8988T (cell line): ENCODE data around the gene TMEM59.
"Not testable (repeated sequence)": the region's sequence is repeated elsewhere in the genome, so short reads cannot be mapped to it uniquely, and the experiment has no call there.

ENCODE experiments used
- DNase-seq: peaks from one replicate; pipeline ENCODE4 v3.0.0; 2011

TMEM59 gene

DNA sequence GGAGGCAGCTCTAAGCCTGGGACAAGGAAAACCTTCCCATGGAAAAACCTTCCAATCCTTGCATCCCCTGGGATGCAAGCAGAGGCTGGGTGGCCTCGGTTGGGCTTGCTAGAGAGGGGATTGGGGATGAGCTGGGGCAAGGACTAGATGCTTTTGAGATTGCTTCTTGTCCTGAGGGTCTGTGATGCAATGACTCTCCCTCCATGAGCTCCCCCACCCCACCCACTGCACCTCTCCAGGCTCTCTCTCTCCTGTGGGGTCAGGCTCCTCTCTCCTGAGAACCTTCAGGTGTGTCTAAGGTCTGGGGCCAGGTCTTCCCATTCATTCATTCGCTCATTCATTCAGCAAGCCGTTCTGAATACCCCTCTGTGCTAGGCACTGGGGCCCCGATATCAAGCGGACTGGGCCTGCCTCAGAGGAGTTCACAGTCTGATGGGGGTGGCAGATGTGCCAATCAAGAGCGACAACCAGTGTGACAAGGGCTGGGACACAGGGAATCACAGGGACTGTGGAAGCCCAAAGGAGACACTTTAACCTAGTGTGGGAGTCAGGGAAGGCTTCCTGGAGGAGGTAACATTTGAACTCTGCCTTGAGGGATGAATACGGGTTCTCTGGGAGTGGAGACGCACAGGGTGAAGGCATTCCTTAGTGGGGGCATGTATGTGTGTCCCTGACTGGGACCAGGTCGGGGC lies 41.5 kb downstream of the TMEM59 start:
- DNase-seq = no peak

DNA sequence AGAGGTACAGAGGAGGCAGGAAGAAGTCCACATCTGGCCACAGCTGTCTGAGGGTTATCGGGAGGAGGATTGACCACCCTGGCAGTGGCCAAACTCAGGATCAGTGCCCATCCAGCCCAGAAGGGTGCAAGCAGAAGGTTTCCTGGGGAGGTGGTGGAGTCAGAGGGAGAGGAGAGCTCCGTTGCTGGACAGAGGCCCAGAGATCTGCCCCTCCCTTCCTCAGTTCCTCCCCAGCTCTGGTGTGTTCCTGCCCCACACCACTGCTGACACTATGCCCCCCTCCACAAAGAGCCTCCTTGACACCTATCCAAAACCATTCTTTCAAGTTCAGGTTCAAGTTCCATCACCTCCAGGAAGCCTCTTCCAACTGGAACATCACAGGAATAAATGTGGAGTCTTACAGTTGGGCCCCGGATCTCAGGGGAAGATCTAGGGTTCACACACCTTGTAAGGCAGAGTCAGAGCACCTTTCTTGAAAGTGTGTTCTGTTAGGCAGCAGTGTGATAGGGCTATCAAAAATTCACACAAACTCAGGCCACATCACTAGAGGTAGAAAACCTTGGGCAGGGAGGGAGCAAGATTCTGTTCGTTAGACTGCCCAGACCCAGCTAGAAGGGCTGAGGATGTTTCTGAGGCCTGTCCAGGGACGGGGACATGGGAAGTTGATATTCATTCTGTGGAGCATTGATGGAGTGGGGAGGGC lies 42.4 kb downstream of the TMEM59 start:
- DNase-seq = no peak

DNA sequence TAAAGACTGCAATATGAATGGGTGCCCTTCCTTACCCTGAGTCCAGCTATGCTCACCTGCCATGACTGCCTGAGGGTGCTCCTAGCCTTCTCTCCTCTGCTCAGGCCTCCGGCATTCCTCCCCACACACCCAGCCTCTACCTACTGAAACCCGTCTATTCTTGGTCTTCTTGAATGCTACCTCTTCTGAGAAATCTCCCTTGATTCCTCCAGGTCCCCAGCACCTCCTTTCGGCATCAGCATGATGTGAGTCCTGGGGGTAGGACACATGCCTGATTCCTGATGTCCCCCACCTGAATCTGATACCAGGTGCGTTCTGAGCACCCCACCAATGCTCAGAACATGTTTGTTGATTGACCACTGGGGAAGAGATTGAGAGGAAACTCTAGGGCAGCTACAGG lies 43.6 kb downstream of the TMEM59 start:
- DNase-seq = no peak

DNA sequence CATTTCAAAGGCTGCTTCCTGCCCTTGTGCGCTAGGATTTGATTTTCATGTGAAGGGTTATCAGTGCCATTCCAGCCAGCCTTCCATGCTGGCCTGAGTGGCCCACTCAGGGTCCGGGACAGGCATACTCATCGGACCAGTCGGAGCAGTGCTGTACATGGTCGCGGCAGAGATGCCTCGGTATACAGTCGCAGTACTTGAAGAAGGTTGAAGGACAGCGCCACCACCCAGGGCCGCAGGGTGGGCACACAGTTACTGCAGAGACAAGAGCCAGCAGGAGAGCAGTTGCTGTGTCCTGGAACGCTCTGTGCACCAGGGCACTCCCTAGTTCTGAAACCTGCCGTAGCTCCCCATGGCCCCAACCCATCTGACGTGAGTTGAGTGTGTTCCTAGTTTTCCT lies 44.1 kb downstream of the TMEM59 start:
- no peak for DNase-seq

DNA sequence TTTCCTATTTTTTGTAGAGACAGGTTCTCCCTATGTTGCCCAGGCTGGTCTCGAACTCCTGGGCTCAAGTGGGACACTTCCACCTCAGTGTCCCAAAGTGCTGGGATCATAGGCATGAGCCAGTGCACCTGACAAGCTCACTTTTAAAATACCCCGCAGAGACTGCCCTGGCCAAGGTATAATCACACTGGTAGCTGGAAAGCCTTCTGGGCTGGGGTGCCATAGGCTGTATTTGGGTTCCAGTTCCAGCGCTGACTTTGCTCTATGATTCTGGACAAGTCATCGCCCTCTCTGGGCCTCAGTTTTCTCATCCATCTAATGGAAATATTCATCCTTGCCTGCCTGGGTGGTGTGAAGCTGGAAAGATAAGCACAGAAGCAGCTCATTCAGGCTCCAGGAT lies 45.4 kb downstream of the TMEM59 start:
- no peak for DNase-seq

DNA sequence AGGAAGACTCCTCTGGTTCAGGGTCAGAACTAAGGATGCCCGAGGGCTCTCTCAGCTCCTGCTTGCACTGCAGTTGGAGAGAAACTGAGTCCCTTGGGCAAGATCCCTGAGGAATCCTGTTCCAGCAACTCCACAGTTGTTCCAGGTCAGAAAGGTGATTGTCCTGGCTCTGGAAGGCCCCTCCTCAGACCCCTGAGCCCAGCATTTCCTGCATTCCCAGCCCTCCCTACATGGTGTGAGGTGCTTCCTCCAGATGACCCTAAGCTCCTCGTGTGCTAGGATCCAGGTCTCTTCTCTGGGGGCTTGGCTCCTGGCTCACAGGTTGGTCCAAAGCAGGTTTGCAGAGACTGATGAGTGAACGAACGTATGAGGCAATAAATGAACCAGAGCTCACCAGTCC lies 46.5 kb downstream of the TMEM59 start:
- DNase-seq = no peak

DNA sequence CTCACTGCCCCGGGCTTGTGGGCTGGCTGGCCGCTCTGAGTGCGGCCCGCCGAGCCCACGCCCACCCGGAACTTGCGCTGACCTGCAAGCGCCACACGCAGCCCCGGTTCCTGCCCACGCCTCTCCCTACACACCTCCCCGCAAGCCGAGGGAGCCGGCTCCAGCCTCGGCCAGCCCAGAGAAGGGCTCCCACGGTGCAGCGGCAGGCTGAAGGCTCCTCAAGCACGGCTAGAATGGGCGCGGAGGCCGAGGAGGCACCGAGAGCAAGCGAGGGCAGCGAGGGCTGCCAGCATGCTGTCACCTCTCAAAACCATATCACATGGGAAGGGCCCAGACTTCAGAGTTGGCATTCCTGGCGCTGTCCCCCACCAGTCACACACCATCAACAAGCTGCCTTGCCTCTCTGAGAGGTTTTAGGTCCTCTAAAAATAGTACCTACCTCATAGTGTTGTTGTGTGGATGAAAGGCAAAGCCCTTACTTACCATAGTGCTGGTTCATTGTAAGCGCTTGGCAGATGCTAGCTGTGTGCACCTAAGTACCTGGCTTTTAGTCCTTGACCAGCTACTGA lies 48.4 kb downstream of the TMEM59 start:
- no peak for DNase-seq

DNA sequence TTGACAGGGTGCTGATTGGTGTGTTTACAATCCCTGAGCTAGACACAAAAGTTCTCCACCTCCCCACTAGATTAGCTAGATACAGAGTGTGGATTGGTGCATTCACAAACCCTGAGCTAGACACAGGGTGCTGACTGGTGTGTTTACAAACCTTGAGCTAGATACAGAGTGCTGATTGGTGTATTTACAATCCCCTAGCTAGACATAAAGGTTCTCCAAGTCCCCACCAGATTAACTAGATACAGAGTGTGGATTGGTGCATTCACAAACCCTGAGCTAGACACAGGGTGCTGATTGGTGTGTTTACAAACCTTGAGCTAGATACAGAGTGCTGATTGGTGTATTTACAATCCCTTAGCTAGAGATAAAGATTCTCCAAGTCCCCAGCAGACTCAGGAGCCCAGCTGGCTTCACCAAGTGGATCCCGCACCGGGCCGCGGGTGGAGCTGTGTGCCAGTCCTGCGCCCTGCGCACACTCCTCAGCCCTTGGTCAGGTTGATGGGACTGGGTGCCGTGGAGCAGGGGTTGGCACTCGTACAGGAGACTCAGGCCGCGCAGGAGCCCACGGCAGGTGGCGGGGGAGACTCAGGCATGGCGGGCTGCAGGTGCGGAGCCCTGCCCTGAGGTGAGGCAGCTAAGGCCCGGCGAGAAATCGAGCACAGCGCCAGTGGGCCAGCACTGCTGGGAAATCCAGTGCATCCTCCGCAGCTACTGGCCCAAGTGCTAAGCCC lies 49.1 kb downstream of the TMEM59 start:
- not testable (repeated sequence) for DNase-seq

DNA sequence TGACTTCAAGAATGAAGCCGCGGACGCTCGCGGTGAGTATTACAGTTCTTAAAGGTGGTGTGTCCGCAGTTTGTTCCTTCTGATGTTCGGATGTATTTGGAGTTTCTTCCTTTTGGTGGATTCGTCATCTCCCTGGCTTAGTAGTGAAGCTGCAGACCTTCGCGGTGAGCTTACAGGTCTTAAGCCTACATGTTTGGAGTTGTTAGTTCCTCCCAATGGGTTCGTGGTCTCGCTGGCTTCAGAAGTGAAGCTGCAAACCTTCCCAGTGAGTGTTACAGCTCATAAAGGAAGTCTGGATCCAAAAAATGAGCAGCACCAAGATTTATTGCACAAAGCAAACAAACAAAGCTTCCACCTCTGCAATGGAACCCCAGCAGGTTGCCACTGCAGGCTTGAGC lies 49.8 kb downstream of the TMEM59 start:
- no peak for DNase-seq

DNA sequence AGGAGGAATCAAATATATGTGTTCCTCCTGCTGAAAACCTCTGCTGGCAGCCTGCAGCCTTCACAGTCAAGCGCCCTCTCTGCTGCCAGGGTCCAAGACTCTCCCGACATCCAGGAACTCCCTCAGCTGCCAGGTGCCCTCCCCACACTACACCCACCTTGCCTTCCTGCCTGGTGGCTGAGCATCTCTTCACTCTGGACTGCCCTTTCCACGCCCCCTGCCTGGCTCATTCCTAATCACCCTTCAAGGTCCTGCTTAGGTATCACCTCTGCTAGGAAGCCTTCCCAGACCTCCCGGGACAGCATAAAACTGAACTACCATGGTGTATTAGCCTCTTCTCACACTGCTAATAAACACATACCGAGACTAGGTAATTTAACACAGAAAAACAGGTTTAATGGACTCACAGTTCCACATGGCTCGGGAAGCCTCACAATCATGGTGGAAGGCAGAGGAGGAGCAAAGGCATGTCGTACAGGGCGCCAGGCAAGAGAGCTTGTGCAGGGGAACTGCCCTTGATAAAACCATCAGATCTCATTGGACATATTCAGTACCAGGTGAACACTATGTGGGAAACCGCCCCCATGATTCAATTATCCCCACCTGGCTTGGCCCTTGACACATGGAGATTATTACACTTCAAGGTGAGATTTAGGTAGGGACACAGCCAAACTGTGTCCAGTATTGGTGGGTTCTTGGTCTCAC lies 50.3 kb downstream of the TMEM59 start:
- DNase-seq = no peak

DNA sequence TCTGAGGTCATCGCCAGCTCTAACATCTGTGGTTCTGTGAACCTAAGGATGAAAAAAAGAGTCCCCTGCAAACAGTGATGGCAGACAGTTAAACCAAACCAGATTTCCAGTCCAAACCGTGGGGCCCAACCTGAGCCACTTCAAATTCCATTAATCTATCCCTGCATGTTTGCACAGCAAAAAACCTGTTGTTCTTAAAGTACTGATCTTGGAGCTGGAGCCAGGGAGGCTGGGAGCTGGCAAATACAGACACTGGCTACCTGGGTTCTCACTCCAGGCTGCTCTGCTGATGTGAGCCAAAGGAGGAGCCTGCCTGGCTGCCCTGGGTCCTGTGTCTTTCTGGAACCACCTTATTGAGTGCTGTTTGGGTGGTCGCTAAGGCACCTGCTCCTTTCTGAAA lies 51.4 kb downstream of the TMEM59 start:
- no peak for DNase-seq

DNA sequence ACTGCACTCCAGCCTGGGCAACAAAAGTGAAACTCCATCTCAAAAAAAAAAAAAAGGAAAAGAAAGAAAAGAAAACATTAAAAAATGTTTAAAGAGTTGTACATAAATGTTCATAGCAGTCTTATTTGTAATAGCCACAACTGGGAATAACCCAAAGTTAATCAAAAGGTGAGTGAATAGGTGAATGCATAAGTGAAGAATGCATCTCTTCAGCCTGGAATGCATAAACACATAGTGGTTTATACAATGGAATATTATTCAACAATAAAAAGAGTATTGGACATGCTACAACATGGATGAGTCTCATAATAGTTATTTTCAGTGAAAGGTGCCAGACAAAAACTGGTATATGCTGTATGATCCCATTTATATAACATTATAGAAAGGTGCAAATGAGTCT lies 53.1 kb downstream of the TMEM59 start:
- DNase-seq = no peak

DNA sequence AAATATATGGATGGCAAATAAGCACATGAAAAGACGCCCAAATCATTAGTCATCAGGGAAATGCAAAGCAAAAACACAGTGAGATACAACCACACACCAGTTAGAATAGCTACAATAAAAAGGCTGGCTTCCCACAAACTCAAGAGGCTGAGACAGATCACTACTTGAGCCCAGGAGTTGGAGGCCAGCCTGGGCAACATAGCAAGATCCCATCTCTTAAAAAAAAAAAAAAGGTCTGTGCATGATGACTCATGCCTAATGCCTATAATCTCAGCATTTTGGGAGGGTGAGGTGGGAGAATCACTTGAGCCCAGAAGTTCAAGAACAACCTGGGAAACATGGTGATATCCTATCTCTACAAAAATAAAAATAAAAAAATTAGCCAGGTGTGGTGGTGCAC lies 54.8 kb downstream of the TMEM59 start:
- no peak for DNase-seq

DNA sequence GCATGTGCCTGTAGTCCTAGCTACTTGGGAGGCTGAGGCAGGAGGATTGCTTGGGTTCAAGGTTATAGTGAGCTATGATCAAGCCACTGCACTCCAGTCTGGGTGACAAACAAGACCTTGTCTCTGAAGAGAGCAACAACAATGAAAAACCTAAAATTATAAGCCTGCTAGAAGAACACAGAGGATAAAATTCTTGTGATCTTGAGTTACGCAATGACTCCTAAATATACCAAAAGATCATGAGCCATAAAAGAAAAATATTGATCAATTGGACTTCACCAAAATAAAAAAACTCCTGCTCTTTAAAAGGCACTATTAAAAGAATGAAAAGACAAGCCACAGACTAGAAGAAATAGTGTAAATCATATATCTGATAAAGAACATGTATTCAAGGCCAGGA lies 57.3 kb downstream of the TMEM59 start:
- DNase-seq = no peak

DNA sequence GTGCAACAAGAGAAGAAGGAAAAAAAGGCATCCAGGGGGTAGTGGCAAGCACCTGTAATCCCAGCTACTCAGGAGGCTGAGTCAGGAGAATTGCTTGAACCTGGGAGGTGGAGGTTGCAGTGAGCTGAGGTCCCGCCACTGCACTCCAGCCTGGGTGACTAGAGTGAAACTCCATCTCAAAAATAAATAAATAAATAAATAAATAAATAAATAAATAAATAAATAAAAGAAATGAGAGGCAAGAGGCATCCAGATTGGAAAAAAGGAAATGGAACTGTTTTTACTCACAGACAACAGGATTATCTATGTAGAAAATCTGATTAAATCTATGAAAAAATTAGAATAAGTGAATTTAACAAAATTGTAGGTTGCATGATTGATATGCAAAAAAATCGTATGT lies 58.5 kb downstream of the TMEM59 start:
- not testable (repeated sequence) for DNase-seq

DNA sequence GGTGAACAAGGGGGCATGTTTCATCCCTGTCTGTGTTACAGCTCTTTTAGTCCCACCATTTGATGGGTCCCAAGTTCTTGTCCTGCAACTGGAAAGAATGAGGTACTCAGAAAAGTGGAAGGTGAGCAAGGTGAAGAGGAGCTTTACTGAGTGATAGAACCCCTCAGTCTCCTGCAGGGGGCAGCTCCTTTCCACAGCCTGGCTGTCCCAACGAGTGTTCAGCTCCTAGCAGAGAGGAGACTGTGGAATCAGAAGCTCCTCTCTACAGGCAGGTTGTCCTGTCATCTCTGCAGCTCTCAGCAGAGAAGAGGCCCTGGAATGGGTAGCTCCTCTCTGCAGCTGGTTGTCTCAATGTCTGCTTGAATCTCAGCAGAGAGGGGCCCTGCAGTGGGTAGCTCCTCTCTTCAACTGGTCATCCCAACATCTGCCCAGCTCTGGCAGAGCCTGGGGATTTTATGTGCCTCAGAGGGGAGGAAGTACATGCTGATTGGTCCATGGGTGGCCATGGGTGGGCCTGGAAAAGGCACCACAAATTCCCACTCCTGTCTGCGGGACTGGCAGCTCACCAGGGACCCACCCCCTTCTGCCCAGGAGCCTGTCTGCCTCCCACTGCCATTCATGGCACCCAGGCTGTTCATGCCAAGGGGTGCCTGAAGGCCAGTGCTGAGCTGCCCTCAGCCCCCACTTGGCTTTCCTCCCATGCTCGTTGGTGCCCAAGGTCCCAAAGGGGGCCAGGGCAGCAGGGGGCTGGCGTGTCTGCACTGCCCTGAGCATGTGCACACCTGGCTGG lies 60.7 kb downstream of the TMEM59 start:
- no peak for DNase-seq

DNA sequence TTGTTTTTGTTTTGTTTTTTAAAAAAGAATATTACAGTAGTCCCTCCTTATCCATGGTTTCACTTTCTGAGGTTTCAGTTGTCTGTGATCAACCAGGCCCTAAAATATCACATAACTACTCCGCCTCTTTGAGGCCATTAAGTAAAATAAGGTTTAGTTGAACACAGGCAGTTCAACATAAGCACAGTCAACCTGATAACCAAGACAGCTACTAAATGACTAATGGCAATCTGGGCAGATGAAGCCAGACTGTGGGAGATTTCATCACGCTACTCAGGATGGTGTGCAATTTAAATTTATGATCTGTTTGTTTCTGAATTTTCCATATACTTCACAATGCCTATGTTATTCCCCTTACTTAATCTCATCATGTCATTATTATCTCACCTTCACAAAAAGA lies 65.1 kb downstream of the TMEM59 start:
- DNase-seq = no peak

DNA sequence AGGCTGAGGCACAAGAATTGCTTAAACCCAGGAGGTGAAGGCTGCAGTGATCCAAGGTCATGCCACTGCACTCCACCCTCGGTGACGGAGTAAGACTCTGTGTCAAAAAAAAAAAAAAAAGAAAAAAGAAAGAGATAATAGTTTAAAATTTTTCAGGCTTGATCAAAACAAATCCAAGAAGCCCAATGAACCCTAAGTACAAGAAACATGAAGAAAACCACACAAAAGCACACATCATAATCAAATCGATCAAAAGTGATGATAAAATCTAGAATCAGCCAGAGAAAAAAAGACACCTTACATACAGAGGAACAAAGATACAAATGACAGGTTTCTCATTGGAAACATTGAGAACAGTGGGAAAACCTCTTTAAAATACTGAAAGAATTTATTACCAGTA lies 66.5 kb downstream of the TMEM59 start:
- no peak for DNase-seq

DNA sequence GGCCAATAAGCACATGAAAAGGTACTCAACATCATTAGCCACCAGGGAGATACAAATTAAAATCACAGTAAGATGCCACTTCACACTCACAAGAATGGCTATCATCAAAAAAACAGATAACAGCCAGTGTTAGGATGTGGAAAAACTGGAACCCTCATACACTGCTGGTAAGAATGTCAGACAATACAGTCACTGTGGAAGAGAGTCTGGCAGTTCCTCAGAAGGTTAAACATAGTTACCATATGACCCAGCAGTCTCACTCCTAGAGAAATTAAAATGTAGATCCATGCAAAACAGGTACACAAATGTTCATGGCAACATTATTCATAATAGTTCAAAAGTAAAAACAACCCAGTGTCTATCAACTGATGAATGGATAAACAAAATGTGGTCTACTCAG lies 68.3 kb downstream of the TMEM59 start:
- DNase-seq = no peak

DNA sequence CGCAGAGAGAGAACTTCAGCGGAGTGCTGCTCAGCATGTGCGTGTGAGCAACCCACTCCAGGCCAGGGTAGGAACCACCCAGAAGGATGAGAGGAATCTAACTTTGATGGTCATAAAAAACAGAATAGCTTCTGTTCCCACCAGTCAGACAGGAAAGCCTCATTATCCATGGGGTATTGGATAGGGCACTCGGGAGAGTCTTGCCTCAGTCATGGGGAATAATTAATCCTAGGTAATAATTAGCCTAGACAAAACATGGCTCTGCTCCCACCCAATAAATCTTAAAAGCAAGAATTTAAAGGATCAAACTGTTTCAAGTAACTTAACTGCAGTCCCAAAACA lies 70.3 kb downstream of the TMEM59 start:
- DNase-seq = no peak

DNA sequence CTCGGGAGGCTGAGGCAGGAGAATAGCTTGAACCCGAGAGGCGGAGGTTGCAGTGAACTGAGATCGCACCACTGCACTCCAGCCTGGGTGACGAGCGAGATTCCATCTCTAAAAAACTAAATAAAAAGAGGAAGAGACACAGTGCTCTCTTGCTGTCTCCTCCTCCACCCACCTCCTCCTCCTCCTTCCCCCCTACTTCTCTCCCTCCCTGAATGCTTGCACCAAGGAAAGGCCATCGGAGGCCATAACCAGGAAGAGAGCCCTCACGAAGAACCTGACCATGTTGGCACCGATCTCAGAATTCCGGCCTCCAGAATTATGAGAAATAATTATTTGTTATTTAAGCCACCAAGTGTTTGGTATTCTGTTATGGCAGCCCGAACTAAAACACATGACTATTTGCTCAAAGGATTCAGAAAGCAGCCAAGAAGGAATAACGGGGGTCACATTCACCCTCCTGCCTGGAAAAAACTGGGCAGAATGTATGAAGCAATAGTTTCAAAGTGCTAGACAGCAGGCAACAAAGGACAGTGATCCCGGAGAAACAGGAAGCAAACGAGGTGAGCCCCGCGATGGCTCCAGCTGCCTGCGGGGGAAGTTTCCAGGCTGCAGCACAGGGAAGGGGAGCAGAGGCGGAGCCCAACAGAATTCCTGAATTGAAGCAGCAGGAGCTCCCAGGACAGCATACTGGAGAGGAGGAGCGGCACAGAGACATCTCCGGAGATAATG lies 70.8 kb downstream of the TMEM59 start:
- DNase-seq = no peak

DNA sequence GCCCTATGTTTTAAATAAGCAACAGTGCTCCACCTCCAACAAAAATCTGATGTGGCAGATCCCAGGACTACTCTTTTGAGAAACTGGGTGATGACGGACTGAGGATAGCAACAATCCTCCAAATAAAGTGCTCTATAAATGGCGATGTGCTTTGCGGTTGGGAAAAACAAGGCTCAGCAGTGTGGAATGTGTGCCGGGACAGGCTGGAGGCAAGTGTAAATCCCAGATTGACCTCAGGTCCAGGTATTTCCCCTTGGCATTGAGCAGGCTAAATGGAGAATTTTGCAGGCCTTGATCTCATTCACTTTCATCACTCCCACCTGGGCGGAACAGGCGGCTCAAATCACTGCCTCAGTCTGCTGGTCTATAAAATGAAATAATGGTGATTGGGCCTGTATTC lies 71.8 kb downstream of the TMEM59 start:
- no peak for DNase-seq
